Lower leg skin (tissue), 4 donors: ENCODE measurements around the gene PCDHA10. TPM values are rescaled to one million over a fixed set of nuclear protein-coding genes. Genes with fewer than 3 reads are reported as not detected.
"Not testable (repeated sequence)": the region's sequence is repeated elsewhere in the genome, so short reads cannot be mapped to it uniquely, and the experiment has no call there.

Experiments
- DNase-seq, 2 donors: peaks; one replicate each; pipeline ENCODE4 v3.0.0-alpha.2; 2019; ENCODE audit warnings: low spot score in 2 of 2
- H3K4me3 ChIP-seq: fragments of 200-600 bp; sonication (generic); 2 replicates; pipeline ENCODE4 v1.5.1; 2017; ENCODE audit warnings: mild to moderate bottlenecking, low read depth; ENCODE audit not compliant: poor library complexity, severe bottlenecking
- POLR2A ChIP-seq, 2 donors: fragments of 450-650 bp; IDR thresholded peaks; one replicate each; pipeline ENCODE4 v1.6.1; 2016 to 2017; ENCODE audit warnings: antibody characterized with exemption in 2 of 2, mild to moderate bottlenecking in 1 of 2, moderate library complexity in 1 of 2
- WGBS, 2 donors: methylation state at CpG; one replicate each; pipeline ENCODE4 v1.1.5; 2018; 5-methylcytosine and 5-hydroxymethylcytosine counted together
- intact Hi-C: fragments of 100-400 bp; cut with DNase I; formaldehyde crosslinking; loops from one replicate; pipeline ENCODE4 v1.15.0; 2023; ENCODE audit warnings: low total_unique reads
- total RNA-seq, 4 donors: library from RNA; depleted of rRNA; stranded (reverse); fragments of >200 nt; gene quantifications; one replicate each; pipeline ENCODE4 v1.1.0, GENCODE V29; 2016
- TF ChIP-seq, protein P1 (sequence below), 3 donors: fragments of 450-650 bp; IDR thresholded peaks; one replicate each; pipeline ENCODE4 v1.5.1; 2016; ENCODE audit warnings: antibody characterized with exemption in 3 of 3, mild to moderate bottlenecking in 3 of 3, moderate library complexity in 2 of 3

PCDHA10 gene, protein sequence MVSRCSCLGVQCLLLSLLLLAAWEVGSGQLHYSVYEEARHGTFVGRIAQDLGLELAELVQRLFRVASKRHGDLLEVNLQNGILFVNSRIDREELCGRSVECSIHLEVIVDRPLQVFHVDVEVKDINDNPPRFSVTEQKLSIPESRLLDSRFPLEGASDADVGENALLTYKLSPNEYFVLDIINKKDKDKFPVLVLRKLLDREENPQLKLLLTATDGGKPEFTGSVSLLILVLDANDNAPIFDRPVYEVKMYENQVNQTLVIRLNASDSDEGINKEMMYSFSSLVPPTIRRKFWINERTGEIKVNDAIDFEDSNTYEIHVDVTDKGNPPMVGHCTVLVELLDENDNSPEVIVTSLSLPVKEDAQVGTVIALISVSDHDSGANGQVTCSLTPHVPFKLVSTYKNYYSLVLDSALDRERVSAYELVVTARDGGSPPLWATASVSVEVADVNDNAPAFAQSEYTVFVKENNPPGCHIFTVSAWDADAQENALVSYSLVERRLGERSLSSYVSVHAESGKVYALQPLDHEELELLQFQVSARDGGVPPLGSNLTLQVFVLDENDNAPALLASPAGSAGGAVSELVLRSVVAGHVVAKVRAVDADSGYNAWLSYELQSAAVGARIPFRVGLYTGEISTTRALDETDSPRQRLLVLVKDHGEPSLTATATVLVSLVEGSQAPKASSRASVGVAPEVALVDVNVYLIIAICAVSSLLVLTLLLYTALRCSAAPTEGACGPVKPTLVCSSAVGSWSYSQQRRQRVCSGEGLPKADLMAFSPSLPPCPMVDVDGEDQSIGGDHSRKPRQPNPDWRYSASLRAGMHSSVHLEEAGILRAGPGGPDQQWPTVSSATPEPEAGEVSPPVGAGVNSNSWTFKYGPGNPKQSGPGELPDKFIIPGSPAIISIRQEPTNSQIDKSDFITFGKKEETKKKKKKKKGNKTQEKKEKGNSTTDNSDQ
- total RNA-seq, result 1 to 10 TPM in 1 of 4 donors, under 1 TPM in 3; 0.08 to 1.0 (median 0.55) TPM

GRCh38 chr5:140855772-140856674 is at the start of gene PCDHA10:
Gene PCDHA10, plus strand, starts transcription at chr5:140855897. Its CDS starts 152 bp downstream, at chr5:140856049.
- TF ChIP-seq, protein P1, sequence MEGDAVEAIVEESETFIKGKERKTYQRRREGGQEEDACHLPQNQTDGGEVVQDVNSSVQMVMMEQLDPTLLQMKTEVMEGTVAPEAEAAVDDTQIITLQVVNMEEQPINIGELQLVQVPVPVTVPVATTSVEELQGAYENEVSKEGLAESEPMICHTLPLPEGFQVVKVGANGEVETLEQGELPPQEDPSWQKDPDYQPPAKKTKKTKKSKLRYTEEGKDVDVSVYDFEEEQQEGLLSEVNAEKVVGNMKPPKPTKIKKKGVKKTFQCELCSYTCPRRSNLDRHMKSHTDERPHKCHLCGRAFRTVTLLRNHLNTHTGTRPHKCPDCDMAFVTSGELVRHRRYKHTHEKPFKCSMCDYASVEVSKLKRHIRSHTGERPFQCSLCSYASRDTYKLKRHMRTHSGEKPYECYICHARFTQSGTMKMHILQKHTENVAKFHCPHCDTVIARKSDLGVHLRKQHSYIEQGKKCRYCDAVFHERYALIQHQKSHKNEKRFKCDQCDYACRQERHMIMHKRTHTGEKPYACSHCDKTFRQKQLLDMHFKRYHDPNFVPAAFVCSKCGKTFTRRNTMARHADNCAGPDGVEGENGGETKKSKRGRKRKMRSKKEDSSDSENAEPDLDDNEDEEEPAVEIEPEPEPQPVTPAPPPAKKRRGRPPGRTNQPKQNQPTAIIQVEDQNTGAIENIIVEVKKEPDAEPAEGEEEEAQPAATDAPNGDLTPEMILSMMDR (IDR thresholded peaks at IDR 0.05), result no peak
- no peak for TF ChIP-seq POLR2A (IDR thresholded peaks at IDR 0.05)
- 16 to 30% methylated on average over 43 to 44 of the region's 44 CpGs for WGBS, 2 donors

GRCh38 chr5:140806834-140807775 is 48.6 kb upstream of the PCDHA10 start, which contains the start of gene PCDHA4:
Gene PCDHA4, plus strand, starts transcription at chr5:140807068.
- no peak within 1 kb of the TSS for H3K4me3 ChIP-seq
- intact Hi-C loops, result no loop called here
- WGBS, 2 donors, result 18 to 26% methylated on average over 31 to 47 of the region's 47 CpGs
- no peak for TF ChIP-seq POLR2A (IDR thresholded peaks at IDR 0.05)
- TF ChIP-seq, protein P1 (IDR thresholded peaks at IDR 0.05), result no peak
- peak in 1 of 2 donors; percentile 81 for DNase-seq

More at GRCh38 chr5:140855772-140856674, at the start of gene PCDHA10:
- H3K4me3 ChIP-seq, result peak within 1 kb of the TSS; percentile 11
- no peak for DNase-seq
- intact Hi-C loops, result no loop called here

GRCh38 chr5:140808241-140808888 is 47.3 kb upstream of the PCDHA10 start:
- WGBS, 2 donors, result 55 to 62% methylated on average over 37 to 54 of the region's 62 CpGs
- DNase-seq, intact Hi-C loops, H3K4me3 ChIP-seq: not testable (repeated sequence)

DNA sequence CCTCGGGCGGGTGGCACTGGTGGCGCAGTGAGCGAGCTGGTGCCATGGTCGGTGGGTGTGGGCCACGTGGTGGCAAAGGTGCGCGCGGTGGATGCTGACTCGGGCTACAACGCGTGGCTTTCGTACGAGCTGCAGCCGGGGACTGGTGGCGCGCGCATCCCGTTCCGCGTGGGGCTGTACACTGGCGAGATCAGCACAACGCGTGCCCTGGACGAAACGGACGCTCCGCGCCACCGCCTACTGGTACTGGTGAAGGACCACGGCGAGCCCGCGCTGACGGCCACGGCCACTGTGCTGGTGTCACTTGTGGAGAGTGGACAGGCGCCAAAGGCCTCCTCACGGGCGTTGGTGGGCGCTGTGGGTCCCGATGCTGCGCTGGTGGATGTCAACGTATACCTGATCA is 46.8 kb upstream of the PCDHA10 start:
- TF ChIP-seq, protein P1 (IDR thresholded peaks at IDR 0.05), result no peak
- no peak for TF ChIP-seq POLR2A (IDR thresholded peaks at IDR 0.05)
- intact Hi-C loops, result no loop called here
- DNase-seq, result no peak
- WGBS, 2 donors, result 66 to 76% methylated on average over 37 to 42 of the region's 43 CpGs
- H3K4me3 ChIP-seq, result no peak overlapping the region
